ENCODE data around the gene TMEM131.

DNA sequence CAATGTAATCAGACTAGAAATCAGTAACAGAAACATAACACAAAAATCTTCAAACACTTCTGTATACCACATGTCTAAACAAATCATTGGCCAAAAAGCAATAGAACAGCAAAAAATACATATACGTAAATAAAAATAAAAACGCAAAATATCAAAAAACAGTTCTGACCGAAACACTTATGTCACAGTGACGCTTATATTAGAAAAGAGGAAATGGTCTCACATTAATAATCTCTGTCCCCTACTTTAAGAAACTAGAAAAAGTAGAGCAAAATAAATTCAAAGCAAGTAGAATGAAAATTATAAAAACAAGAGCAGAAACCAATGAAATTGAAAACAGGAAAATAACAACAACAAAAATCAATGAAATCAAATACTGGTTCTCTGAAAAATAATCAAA lies 41.9 kb downstream of the TMEM131 start:
- TF ChIP-seq, protein P1, sequence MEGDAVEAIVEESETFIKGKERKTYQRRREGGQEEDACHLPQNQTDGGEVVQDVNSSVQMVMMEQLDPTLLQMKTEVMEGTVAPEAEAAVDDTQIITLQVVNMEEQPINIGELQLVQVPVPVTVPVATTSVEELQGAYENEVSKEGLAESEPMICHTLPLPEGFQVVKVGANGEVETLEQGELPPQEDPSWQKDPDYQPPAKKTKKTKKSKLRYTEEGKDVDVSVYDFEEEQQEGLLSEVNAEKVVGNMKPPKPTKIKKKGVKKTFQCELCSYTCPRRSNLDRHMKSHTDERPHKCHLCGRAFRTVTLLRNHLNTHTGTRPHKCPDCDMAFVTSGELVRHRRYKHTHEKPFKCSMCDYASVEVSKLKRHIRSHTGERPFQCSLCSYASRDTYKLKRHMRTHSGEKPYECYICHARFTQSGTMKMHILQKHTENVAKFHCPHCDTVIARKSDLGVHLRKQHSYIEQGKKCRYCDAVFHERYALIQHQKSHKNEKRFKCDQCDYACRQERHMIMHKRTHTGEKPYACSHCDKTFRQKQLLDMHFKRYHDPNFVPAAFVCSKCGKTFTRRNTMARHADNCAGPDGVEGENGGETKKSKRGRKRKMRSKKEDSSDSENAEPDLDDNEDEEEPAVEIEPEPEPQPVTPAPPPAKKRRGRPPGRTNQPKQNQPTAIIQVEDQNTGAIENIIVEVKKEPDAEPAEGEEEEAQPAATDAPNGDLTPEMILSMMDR (IDR thresholded peaks at IDR 0.05; ENCODE audit: low read depth, low read length) = no peak
- TF ChIP-seq EZH2phosphoT487 (IDR thresholded peaks at IDR 0.05; ENCODE audit: low read depth) = no peak

Measured in OCI-LY3 (cell line).